Type B pancreatic cell (in vitro differentiated cells): Measurements from ENCODE around the gene RMDN3. TPM values are rescaled to one million over a fixed set of nuclear protein-coding genes. Genes with fewer than 3 reads are reported as not detected.

Experiments
- DNase-seq: peaks from one replicate; pipeline ENCODE4 v3.0.0; 2021; ENCODE audit warnings: mixed read lengths; ENCODE audit not compliant: unreplicated experiment; ENCODE audit errors: extremely low spot score
- H3K27ac Mint-ChIP-seq: 2 replicates; pipeline ENCODE4 v1.8.0; 2021; ENCODE audit warnings: mild to moderate bottlenecking, mixed read lengths
- H3K27me3 Mint-ChIP-seq: 2 replicates; pipeline ENCODE4 v1.8.0; 2021; ENCODE audit warnings: mixed read lengths
- H3K36me3 Mint-ChIP-seq: 2 replicates; pipeline ENCODE4 v1.8.0; 2021; ENCODE audit warnings: mixed read lengths
- H3K4me1 Mint-ChIP-seq: one replicate; pipeline ENCODE4 v1.8.0; 2021; ENCODE audit warnings: mixed read lengths; ENCODE audit not compliant: unreplicated experiment
- H3K4me3 Mint-ChIP-seq: 2 replicates; pipeline ENCODE4 v1.8.0; 2021; ENCODE audit warnings: mild to moderate bottlenecking, mixed read lengths
- H3K9me3 Mint-ChIP-seq: 2 replicates; pipeline ENCODE4 v1.8.0; 2021; ENCODE audit warnings: mixed read lengths
- total RNA-seq: library from RNA; stranded (reverse); gene quantifications from 2 replicates; pipeline ENCODE4 v1.2.1, GENCODE V29; 2021; ENCODE audit warnings: low replicate concordance
- TF ChIP-seq, protein P1 (sequence below): fragments of 200-600 bp; sonication (generic); conservative IDR thresholded peaks from 2 replicates; pipeline ENCODE4 v1.5.0; 2021; ENCODE audit warnings: antibody characterized with exemption, mild to moderate bottlenecking

RMDN3 gene
- total RNA-seq, 1 donor from 2014 or later = 32.0 TPM

DNA sequence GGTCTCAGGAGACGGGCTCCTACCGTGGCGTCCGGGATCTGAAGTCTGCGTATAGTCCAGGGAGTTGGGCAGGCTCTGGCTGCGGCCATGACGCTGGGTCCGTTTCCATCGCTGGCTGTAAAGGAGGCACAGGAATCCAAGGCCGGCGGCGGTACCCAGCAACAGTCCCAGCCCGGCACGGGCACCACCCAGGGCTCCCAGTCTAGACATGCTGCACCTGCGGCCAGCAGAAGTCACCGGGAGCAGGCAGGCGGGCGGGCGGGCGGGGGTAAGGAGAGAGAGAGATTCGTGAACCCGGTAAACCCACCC, 526 bp downstream of the RMDN3 start:
- TF ChIP-seq, protein P1, sequence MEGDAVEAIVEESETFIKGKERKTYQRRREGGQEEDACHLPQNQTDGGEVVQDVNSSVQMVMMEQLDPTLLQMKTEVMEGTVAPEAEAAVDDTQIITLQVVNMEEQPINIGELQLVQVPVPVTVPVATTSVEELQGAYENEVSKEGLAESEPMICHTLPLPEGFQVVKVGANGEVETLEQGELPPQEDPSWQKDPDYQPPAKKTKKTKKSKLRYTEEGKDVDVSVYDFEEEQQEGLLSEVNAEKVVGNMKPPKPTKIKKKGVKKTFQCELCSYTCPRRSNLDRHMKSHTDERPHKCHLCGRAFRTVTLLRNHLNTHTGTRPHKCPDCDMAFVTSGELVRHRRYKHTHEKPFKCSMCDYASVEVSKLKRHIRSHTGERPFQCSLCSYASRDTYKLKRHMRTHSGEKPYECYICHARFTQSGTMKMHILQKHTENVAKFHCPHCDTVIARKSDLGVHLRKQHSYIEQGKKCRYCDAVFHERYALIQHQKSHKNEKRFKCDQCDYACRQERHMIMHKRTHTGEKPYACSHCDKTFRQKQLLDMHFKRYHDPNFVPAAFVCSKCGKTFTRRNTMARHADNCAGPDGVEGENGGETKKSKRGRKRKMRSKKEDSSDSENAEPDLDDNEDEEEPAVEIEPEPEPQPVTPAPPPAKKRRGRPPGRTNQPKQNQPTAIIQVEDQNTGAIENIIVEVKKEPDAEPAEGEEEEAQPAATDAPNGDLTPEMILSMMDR = no peak
- no peaks in the 10 kb centered on the region for H3K27me3 Mint-ChIP-seq
- peak overlapping the region; percentile 48 for H3K27ac Mint-ChIP-seq
- no peak for DNase-seq
- peak overlapping the region; percentile 92 for H3K4me3 Mint-ChIP-seq
- H3K9me3 Mint-ChIP-seq = no peaks in the 10 kb centered on the region
- H3K36me3 Mint-ChIP-seq = no peaks in the 10 kb centered on the region
- H3K4me1 Mint-ChIP-seq = peaks cover 18% of the 10 kb centered on the region

DNA sequence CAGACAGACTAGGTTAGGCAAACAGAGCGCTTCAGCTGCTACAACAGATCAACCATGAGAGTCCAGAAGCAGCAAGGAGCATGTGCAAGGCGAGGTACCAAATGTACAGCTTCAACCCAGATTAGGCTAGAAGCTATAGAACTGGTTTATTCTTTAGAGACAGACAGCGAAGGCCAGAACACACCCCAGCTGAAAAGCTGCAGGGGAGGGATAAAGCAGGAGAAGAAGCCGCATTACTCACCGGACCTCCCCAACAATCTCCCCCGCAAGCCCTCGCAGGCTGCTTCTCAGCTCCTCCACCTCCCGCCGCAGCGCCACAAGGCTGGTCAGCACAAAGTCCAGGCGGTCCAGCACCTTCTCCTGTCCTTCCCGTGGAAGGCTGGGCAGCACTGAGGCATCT, 3.3 kb downstream of the RMDN3 start:
- no peak overlapping the region for H3K27ac Mint-ChIP-seq
- H3K36me3 Mint-ChIP-seq = no peaks in the 10 kb centered on the region
- TF ChIP-seq, protein P1 = no peak
- no peaks in the 10 kb centered on the region for H3K27me3 Mint-ChIP-seq
- no peak overlapping the region for H3K4me3 Mint-ChIP-seq
- no peaks in the 10 kb centered on the region for H3K9me3 Mint-ChIP-seq
- no peak for DNase-seq
- peaks cover 26% of the 10 kb centered on the region for H3K4me1 Mint-ChIP-seq

DNA sequence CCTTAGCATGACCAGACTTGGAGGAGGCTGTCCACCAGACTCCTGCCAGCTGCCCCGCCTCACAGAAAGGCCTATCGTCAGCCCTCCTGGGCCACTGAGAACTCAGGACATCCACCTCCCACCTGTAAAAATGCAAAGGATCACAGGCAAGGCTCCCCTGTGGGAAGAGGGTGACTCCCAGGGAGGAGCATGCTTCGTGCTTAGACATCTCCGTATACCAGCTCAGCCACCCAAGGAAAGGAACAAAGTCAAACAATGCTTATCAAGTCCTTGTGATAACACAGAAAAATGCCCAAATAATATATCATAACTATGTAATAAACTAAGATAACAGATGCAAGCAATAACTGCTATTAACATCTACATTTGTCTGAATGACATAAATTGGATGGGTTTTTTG, 4.2 kb downstream of the RMDN3 start:
- DNase-seq = no peak
- no peaks in the 10 kb centered on the region for H3K36me3 Mint-ChIP-seq
- peaks cover 23% of the 10 kb centered on the region for H3K4me1 Mint-ChIP-seq
- H3K27me3 Mint-ChIP-seq = no peaks in the 10 kb centered on the region
- no peak overlapping the region for H3K4me3 Mint-ChIP-seq
- H3K9me3 Mint-ChIP-seq = no peaks in the 10 kb centered on the region
- TF ChIP-seq, protein P1 = no peak
- H3K27ac Mint-ChIP-seq = no peak overlapping the region

DNA sequence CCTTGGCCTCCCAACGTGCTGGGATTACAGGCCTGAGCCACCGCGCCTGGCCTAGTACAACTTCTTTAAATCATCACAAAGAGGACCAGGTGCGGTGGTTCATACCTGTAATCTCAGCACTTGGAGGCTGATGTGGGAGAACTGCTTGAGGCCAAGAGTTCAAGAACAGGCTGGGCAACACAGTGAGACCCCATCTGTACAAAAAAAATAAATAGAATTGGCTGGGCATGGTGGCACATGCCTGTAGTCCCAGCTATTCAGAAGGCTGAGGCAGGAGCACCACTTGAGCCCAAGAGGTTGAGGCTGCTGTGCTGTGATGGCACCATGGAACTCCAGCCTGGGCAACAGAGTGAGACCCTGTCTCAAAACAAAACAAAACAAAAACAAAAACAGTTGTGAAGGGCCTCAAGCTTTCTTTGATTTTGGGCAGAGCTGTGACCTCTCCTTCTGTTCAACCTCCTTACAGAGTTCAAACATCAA, 5.9 kb downstream of the RMDN3 start:
- no peak overlapping the region for H3K4me3 Mint-ChIP-seq
- H3K9me3 Mint-ChIP-seq = no peaks in the 10 kb centered on the region
- H3K4me1 Mint-ChIP-seq = peaks cover 24% of the 10 kb centered on the region
- H3K27me3 Mint-ChIP-seq = no peaks in the 10 kb centered on the region
- TF ChIP-seq, protein P1 = no peak
- DNase-seq = no peak
- no peak overlapping the region for H3K27ac Mint-ChIP-seq
- no peaks in the 10 kb centered on the region for H3K36me3 Mint-ChIP-seq

DNA sequence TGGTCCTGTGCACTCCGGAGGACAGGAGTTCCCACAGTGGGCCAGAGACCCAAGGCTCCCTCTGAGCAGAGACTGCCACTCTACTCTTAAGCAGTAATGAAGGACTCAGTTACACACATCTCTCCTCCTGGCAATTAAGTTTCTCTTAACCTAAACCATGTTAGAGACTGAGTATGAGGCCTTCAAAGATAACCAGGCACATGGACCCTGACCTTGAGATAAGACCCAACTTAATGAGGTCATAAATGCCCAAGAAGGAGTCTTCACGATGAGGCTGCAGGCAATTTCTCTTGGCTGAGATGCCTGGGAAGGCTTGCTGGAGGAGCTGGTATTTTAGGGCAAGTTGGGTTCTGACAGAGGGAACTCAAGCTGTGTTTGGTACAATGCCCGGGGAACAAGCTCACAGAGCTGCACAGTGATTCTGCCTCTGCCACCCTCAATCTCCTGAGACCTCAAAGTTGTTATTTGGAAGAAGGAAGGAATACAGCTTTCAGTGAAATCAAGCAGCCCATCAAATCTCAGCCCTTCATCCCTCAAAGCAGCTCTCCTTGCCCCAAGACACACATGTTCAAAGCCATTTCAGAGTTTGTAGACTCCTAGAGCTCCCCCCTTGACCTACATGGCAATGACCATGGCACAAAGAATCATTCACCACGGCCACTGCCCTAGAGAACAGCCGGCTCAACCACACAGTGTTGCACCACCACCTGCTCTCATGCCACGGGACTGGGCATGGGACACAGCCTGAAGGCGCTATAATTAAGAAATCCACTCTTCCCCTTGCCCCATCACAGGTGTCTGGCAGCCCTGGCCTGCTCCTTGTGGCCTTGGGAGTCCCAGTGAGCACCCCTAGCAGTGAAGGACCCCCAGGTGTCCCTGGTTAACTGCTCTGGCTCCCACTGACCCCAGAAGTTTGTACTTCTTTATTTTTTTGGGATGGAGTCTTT, 7.1 kb downstream of the RMDN3 start:
- no peaks in the 10 kb centered on the region for H3K36me3 Mint-ChIP-seq
- H3K27me3 Mint-ChIP-seq = no peaks in the 10 kb centered on the region
- H3K4me1 Mint-ChIP-seq = peaks cover 22% of the 10 kb centered on the region
- TF ChIP-seq, protein P1 = no peak
- no peaks in the 10 kb centered on the region for H3K9me3 Mint-ChIP-seq
- DNase-seq = no peak
- no peak overlapping the region for H3K27ac Mint-ChIP-seq
- H3K4me3 Mint-ChIP-seq = no peak overlapping the region
